Astrocyte (in vitro differentiated cells and primary cell): ENCODE measurements around the gene ILF3. TPM values are rescaled to one million over a fixed set of nuclear protein-coding genes. Genes with fewer than 3 reads are reported as not detected.
A peak's percentile ranks its signal among the peaks of the same experiment; 100 is the strongest.

Source experiments
- DNase-seq: peaks from one replicate; pipeline ENCODE4 v3.0.0-alpha.2; 2010; ENCODE audit warnings: low read depth
- FAIRE-seq: peaks from 2 replicates; lab custom pipeline; 2011; peaks lifted over from hg19 to GRCh38; lab: Jason Lieb, UNC
- H2AFZ ChIP-seq: 2 replicates; pipeline ENCODE4 v1.6.0; 2012; ENCODE audit warnings: low read depth, low read length, inconsistent platforms
- H3K27ac ChIP-seq: 2 replicates; pipeline ENCODE4 v1.5.1; 2011; ENCODE audit warnings: low read depth, low read length, inconsistent platforms
- H3K27me3 ChIP-seq: 2 replicates; pipeline ENCODE4 v1.6.0; 2011; ENCODE audit warnings: low read length, inconsistent platforms; ENCODE audit not compliant: insufficient read depth
- H3K36me3 ChIP-seq: 2 replicates; pipeline ENCODE4 v1.5.1; 2011; ENCODE audit warnings: low read length, inconsistent platforms; ENCODE audit not compliant: insufficient read depth
- H3K4me1 ChIP-seq: 2 replicates; pipeline ENCODE4 v1.5.1; 2011; ENCODE audit warnings: low read length, inconsistent platforms; ENCODE audit not compliant: insufficient read depth
- H3K4me2 ChIP-seq: 2 replicates; pipeline ENCODE4 v1.6.0; 2012; ENCODE audit warnings: low read length, inconsistent platforms
- H3K4me3 ChIP-seq: 2 replicates; pipeline ENCODE4 v1.5.1; 2011; ENCODE audit warnings: low read depth, mild to moderate bottlenecking, low read length, inconsistent platforms; ENCODE audit not compliant: insufficient read depth
- H3K79me2 ChIP-seq: 2 replicates; pipeline ENCODE4 v1.6.0; 2012; ENCODE audit warnings: mild to moderate bottlenecking, low read length, inconsistent platforms; ENCODE audit not compliant: insufficient read depth
- H3K9ac ChIP-seq: 2 replicates; pipeline ENCODE4 v1.6.0; 2012; ENCODE audit warnings: mild to moderate bottlenecking, low read length, inconsistent platforms
- H3K9me3 ChIP-seq: 2 replicates; pipeline ENCODE4 v1.5.1; 2012; ENCODE audit warnings: low read depth, mild to moderate bottlenecking, low read length, inconsistent platforms; ENCODE audit not compliant: insufficient read depth
- H4K20me1 ChIP-seq: 2 replicates; pipeline ENCODE4 v1.6.0; 2012; ENCODE audit warnings: low read length, inconsistent platforms; ENCODE audit not compliant: insufficient read depth
- H3K27ac Mint-ChIP-seq: one replicate; pipeline ENCODE4 v1.8.0; 2021; ENCODE audit warnings: mild to moderate bottlenecking, mixed read lengths; ENCODE audit not compliant: unreplicated experiment
- H3K27me3 Mint-ChIP-seq: one replicate; pipeline ENCODE4 v1.8.0; 2021; ENCODE audit warnings: low read depth, mixed read lengths; ENCODE audit not compliant: unreplicated experiment
- H3K36me3 Mint-ChIP-seq: one replicate; pipeline ENCODE4 v1.8.0; 2021; ENCODE audit warnings: low read depth, mixed read lengths; ENCODE audit not compliant: unreplicated experiment
- H3K4me1 Mint-ChIP-seq: one replicate; pipeline ENCODE4 v1.8.0; 2021; ENCODE audit warnings: low read depth, mixed read lengths; ENCODE audit not compliant: unreplicated experiment
- H3K4me3 Mint-ChIP-seq: one replicate; pipeline ENCODE4 v1.8.0; 2021; ENCODE audit warnings: mild to moderate bottlenecking, moderate library complexity, mixed read lengths; ENCODE audit not compliant: unreplicated experiment
- H3K9me3 Mint-ChIP-seq: one replicate; pipeline ENCODE4 v1.8.0; 2021; ENCODE audit warnings: mild to moderate bottlenecking, mixed read lengths; ENCODE audit not compliant: unreplicated experiment
- EZH2 ChIP-seq: IDR thresholded peaks from 2 replicates; pipeline ENCODE4 v1.6.1; 2012; ENCODE audit warnings: mild to moderate bottlenecking, low read length, inconsistent platforms; ENCODE audit not compliant: insufficient read depth
- total RNA-seq: library from RNA; stranded (reverse); gene quantifications from 2 replicates; pipeline ENCODE4 v1.2.1, GENCODE V29; 2021
- TF ChIP-seq, protein P1 (sequence below): IDR thresholded peaks from 2 replicates; pipeline ENCODE4 v1.5.1; 2011; ENCODE audit warnings: low read depth, mild to moderate bottlenecking, inconsistent platforms, low read length, moderate library complexity; ENCODE audit not compliant: insufficient read depth

The ILF3 gene
- total RNA-seq, 1 donor from 2014 or later, result 244 TPM

DNA sequence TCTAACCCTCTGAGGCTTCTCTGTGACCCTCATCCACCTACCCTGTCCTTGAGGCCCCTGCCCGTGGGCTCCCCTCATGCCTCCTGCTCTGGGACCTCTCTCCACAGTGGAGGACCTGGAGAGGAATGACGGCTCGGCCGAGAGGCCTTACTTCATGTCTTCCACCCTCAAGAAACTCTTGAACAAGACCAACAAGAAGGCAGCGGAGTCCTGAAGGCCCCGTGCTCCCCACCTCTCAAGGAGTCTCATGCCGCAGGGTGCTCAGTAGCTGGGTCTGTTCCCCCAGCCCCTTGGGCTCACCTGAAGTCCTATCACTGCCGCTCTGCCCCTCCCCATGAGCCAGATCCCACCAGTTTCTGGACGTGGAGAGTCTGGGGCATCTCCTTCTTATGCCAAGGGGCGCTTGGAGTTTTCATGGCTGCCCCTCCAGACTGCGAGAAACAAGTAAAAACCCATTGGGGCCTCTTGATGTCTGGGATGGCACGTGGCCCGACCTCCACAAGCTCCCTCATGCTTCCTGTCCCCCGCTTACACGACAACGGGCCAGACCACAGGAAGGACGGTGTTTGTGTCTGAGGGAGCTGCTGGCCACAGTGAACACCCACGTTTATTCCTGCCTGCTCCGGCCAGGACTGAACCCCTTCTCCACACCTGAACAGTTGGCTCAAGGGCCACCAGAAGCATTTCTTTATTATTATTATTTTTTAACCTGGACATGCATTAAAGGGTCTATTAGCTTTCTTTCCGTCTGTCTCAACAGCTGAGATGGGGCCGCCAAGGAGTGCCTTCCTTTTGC, 10.8 kb upstream of the ILF3 start:
- H3K27me3 ChIP-seq, result no peaks in the 10 kb centered on the region
- H3K36me3 ChIP-seq, result peaks cover 12% of the 10 kb centered on the region
- H3K79me2 ChIP-seq, result no peaks in the 10 kb centered on the region
- TF ChIP-seq, protein P1, sequence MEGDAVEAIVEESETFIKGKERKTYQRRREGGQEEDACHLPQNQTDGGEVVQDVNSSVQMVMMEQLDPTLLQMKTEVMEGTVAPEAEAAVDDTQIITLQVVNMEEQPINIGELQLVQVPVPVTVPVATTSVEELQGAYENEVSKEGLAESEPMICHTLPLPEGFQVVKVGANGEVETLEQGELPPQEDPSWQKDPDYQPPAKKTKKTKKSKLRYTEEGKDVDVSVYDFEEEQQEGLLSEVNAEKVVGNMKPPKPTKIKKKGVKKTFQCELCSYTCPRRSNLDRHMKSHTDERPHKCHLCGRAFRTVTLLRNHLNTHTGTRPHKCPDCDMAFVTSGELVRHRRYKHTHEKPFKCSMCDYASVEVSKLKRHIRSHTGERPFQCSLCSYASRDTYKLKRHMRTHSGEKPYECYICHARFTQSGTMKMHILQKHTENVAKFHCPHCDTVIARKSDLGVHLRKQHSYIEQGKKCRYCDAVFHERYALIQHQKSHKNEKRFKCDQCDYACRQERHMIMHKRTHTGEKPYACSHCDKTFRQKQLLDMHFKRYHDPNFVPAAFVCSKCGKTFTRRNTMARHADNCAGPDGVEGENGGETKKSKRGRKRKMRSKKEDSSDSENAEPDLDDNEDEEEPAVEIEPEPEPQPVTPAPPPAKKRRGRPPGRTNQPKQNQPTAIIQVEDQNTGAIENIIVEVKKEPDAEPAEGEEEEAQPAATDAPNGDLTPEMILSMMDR, result no peak
- no peak for TF ChIP-seq EZH2
- Mint-ChIP-seq H3K4me3 (peak overlapping the region; percentile 28), H3K4me1 (peaks cover 8% of the 10 kb centered on the region), H3K36me3 (peaks cover 2% of the 10 kb centered on the region), H3K9me3 (peaks cover 1% of the 10 kb centered on the region), H3K27me3 (no peaks in the 10 kb centered on the region), H3K27ac (peak overlapping the region; percentile 58)
- H2AFZ ChIP-seq, result no peak overlapping the region
- peaks cover 10% of the 10 kb centered on the region for H4K20me1 ChIP-seq
- DNase-seq (no peak), FAIRE-seq (no peak)
- H3K9me3 ChIP-seq, result no peaks in the 10 kb centered on the region
- no peak overlapping the region for H3K4me2 ChIP-seq
- no peak overlapping the region for H3K9ac ChIP-seq
- H3K4me1 ChIP-seq, result peaks cover 12% of the 10 kb centered on the region
- H3K27ac ChIP-seq, result no peak overlapping the region
- no peak overlapping the region for H3K4me3 ChIP-seq

- peaks cover 12% of the 10 kb centered on the region for H3K4me1 ChIP-seq
- H3K4me3 ChIP-seq, result no peak overlapping the region
- no peak overlapping the region for H3K4me2 ChIP-seq
- peaks cover 8% of the 10 kb centered on the region for H3K4me1 Mint-ChIP-seq
- TF ChIP-seq, protein P1, result no peak
- TF ChIP-seq EZH2, result no peak
- H3K36me3 ChIP-seq, result peaks cover 11% of the 10 kb centered on the region
- no peaks in the 10 kb centered on the region for H3K79me2 ChIP-seq
- H3K27ac Mint-ChIP-seq, result peak overlapping the region; percentile 58
- peaks cover 1% of the 10 kb centered on the region for H3K9me3 Mint-ChIP-seq
- H3K9ac ChIP-seq, result no peak overlapping the region
- no peak overlapping the region for H3K27ac ChIP-seq
- FAIRE-seq (no peak), DNase-seq (no peak)
- no peaks in the 10 kb centered on the region for H3K27me3 ChIP-seq
- H4K20me1 ChIP-seq, result peaks cover 10% of the 10 kb centered on the region
- no peak overlapping the region for H2AFZ ChIP-seq
- H3K9me3 ChIP-seq, result no peaks in the 10 kb centered on the region
- peak overlapping the region; percentile 28 for H3K4me3 Mint-ChIP-seq
- peaks cover 2% of the 10 kb centered on the region for H3K36me3 Mint-ChIP-seq
- no peaks in the 10 kb centered on the region for H3K27me3 Mint-ChIP-seq
These were observed 10.2 kb upstream of the ILF3 start for GRCh38 chr19:10643968-10644259.
